Kidney (tissue), 14 donors: ENCODE measurements around the gene LTBR. TPM values are rescaled to one million over a fixed set of nuclear protein-coding genes. Genes with fewer than 3 reads are reported as not detected.
A peak's percentile ranks its signal among the peaks of the same experiment; 100 is the strongest.
"Not testable (repeated sequence)": the region's sequence is repeated elsewhere in the genome, so short reads cannot be mapped to it uniquely, and the experiment has no call there.

Experiments used
- DNase-seq, 5 donors: peaks; one replicate each; pipeline ENCODE4 v3.0.0-alpha.2; 2013 to 2020
- FAIRE-seq: peaks from 2 replicates; lab custom pipeline; 2012; peaks lifted over from hg19 to GRCh38; lab: Jason Lieb, UNC
- H3K27ac ChIP-seq, 2 donors: one replicate each; pipeline ENCODE4 v1.7.0; 2013; ENCODE audit warnings: low read depth in 2 of 2, low read length in 2 of 2, inconsistent platforms in 1 of 2
- H3K27me3 ChIP-seq: one replicate; pipeline ENCODE4 v1.7.1; 2013; ENCODE audit warnings: low read length, inconsistent platforms; ENCODE audit not compliant: control insufficient read depth, insufficient read depth
- H3K36me3 ChIP-seq, 3 donors: one replicate each; pipeline versions ENCODE4 v1.7.0 to v1.7.1; 2013; ENCODE audit warnings: low read length in 3 of 3, control low read depth in 1 of 3, inconsistent platforms in 1 of 3; ENCODE audit not compliant: insufficient read depth in 3 of 3, control insufficient read depth in 2 of 3
- H3K4me1 ChIP-seq, 3 donors: one replicate each; pipeline versions ENCODE4 v1.7.0 to v1.7.1; 2013; ENCODE audit warnings: low read length in 3 of 3, inconsistent platforms in 1 of 3, low read depth in 1 of 3; ENCODE audit not compliant: control insufficient read depth in 2 of 3, insufficient read depth in 2 of 3
- H3K4me3 ChIP-seq, 3 donors: one replicate each; pipeline versions ENCODE4 v1.7.0 to v1.8.1; 2013; ENCODE audit warnings: low read length in 3 of 3, control low read depth in 1 of 3, inconsistent platforms in 1 of 3
- H3K9ac ChIP-seq, 3 donors: one replicate each; pipeline versions ENCODE4 v1.7.0 to v1.7.1; 2013; ENCODE audit warnings: low read length in 3 of 3, control low read depth in 1 of 3, inconsistent platforms in 1 of 3
- H3K9me3 ChIP-seq, 3 donors: one replicate each; pipeline versions ENCODE4 v1.7.0 to v1.7.1; 2013; ENCODE audit warnings: low read length in 3 of 3, control low read depth in 1 of 3, inconsistent platforms in 1 of 3; ENCODE audit not compliant: control insufficient read depth in 2 of 3, insufficient read depth in 1 of 3
- intact Hi-C: fragments of 100-400 bp; cut with DNase I; formaldehyde crosslinking; loops from one replicate; pipeline ENCODE4 v1.11.1; 2022
- polyA plus RNA-seq: library from polyadenylated mRNA; stranded (reverse); fragments of 350-450 nt; fragmentation: Illumina TruSeq; extraction: RNeasy Lipid Tissue Mini Kit (QIAGEN cat#74804); gene quantifications from one replicate; pipeline ENCODE4 v1.2.3, GENCODE V29; 2014; ENCODE audit warnings: low read depth, low replicate concordance; ENCODE audit not compliant: insufficient read depth
- total RNA-seq: library from RNA; stranded (reverse); fragmentation: NEBNext Ultra II Directional; extraction: Animal tissue kit (Norgen Biotek cat#: 25700); gene quantifications from one replicate; pipeline ENCODE4 v1.2.1, GENCODE V29; 2021
- TF ChIP-seq, protein P1 (sequence below): IDR thresholded peaks from 3 replicates; pipeline ENCODE4 v1.5.1; 2012; ENCODE audit warnings: mild to moderate bottlenecking, moderate library complexity, borderline replicate concordance; ENCODE audit not compliant: insufficient read depth; ENCODE audit errors: extremely low read depth
- donor health status: control.
- donor health status: control.
- donor health status: control.
- donor health status: control.
- donor health status: control.
- donor health status: DM: yes; HTN: yes; CAD: no.
- donor health status: Normal renal cell carcinoma (clear cell type).

LTBR gene
- total and polyA plus RNA-seq, 2 donors from 2014 or later = 77.8 to 114 TPM

GRCh38 chr12:6424866-6425265 is 40.9 kb downstream of the LTBR start:
- TF ChIP-seq, protein P1, sequence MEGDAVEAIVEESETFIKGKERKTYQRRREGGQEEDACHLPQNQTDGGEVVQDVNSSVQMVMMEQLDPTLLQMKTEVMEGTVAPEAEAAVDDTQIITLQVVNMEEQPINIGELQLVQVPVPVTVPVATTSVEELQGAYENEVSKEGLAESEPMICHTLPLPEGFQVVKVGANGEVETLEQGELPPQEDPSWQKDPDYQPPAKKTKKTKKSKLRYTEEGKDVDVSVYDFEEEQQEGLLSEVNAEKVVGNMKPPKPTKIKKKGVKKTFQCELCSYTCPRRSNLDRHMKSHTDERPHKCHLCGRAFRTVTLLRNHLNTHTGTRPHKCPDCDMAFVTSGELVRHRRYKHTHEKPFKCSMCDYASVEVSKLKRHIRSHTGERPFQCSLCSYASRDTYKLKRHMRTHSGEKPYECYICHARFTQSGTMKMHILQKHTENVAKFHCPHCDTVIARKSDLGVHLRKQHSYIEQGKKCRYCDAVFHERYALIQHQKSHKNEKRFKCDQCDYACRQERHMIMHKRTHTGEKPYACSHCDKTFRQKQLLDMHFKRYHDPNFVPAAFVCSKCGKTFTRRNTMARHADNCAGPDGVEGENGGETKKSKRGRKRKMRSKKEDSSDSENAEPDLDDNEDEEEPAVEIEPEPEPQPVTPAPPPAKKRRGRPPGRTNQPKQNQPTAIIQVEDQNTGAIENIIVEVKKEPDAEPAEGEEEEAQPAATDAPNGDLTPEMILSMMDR = no peak
- intact Hi-C loops = no loop called here

GRCh38 chr12:6425590-6426531 is 41.9 kb downstream of the LTBR start:
- peak in 3 of 5 donors; percentile 21 to 81 (median 42) for DNase-seq
- Histone ChIP-seq H3K27ac (no peak overlapping the region), H3K4me3 (no peak overlapping the region), H3K27me3 (no peaks in the 10 kb centered on the region), H3K4me1 (peaks cover 4 to 12% (median 7%) of the 10 kb centered on the region in 3 donors), H3K9me3 (no peaks in the 10 kb centered on the region), H3K36me3 (no peaks in the 10 kb centered on the region), H3K9ac (no peak overlapping the region)
- no peak for FAIRE-seq
- TF ChIP-seq, protein P1 = no peak
- intact Hi-C loops = no loop called here

More at GRCh38 chr12:6424866-6425265, 40.9 kb downstream of the LTBR start:
- H3K27ac ChIP-seq = no peak overlapping the region
- H3K4me1 ChIP-seq = peaks cover 0 to 4% (median 4%) of the 10 kb centered on the region in 3 donors
- DNase-seq = no peak
- H3K4me3 ChIP-seq = no peak overlapping the region
- no peaks in the 10 kb centered on the region for H3K36me3 ChIP-seq
- no peaks in the 10 kb centered on the region for H3K27me3 ChIP-seq
- no peaks in the 10 kb centered on the region for H3K9me3 ChIP-seq
- no peak overlapping the region for H3K9ac ChIP-seq
- no peak for FAIRE-seq

DNA sequence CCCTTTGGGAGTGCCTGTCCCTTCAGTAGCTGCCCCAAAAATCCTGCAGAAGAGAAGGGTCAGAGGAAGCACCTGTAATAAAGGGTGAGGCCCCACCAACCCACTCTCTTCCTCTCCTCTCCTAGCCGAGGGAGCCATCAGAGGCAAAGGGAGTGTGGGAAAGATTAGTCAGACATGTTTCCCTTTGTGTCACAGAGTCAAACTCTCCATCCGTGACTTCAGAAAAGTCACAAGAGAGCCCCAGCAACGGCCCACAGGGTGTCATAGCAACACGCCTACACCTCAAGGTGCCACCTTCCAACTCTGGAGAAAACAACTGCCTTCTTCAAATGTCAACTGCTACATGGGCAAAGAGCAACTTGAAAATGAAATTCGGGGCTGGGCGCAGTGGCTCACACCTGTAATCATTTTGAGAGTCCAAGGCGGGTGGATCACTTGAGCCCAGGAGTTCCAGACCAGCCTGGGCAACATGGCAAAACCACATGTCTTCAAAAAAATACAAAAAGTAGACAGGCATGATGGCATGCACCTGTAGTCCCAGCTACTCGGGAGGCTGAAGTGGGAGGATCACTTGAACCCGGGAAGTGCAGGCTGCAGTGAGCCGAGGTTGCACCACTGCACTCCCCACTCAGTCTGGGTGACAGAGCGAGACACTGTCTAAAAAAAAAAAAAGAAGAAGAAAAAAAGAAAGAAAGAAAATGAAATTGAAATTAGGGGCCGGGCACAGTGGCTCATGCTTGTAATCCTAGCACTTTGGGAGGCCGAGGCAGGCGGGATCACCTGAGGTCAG is 43.1 kb downstream of the LTBR start:
- intact Hi-C loops = no loop called here
- Histone ChIP-seq H3K36me3 (no peaks in the 10 kb centered on the region), H3K4me1 (peaks cover 4 to 16% (median 7%) of the 10 kb centered on the region in 3 donors), H3K27me3 (no peaks in the 10 kb centered on the region), H3K27ac (no peak overlapping the region), H3K4me3 (no peak overlapping the region), H3K9me3 (no peaks in the 10 kb centered on the region), H3K9ac (no peak overlapping the region)
- DNase-seq = peak in 3 of 5 donors; percentile 27 to 80 (median 50)
- TF ChIP-seq, protein P1 = no peak
- FAIRE-seq = no peak

DNA sequence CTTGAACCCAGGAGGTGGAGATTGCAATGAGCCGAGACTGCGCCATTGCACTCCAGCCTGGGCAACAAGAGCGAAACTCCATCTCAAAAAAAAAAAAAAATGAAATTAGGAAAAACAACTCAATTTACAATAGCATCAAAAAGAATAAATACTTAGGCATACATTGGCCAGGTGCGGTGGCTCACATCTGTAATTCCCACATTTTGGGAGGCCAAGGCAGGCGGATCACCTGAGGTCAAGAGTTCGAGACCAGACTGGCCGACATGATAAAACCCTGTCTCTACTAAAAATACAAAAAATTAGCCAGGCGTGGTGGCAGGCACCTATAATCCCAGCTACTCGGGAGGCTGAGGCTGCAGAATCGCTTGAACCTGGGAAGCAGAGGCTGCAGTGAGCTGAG is 43.8 kb downstream of the LTBR start:
- H3K27ac ChIP-seq, intact Hi-C loops: not testable (repeated sequence)
- peak in 1 of 5 donors; percentile 16 for DNase-seq

More for the DNA sequence above, 43.8 kb downstream of the LTBR start:
- not testable (repeated sequence) for H3K9ac ChIP-seq, H3K4me3 ChIP-seq, H3K36me3 ChIP-seq, H3K27me3 ChIP-seq, H3K9me3 ChIP-seq, FAIRE-seq
- peaks cover 4 to 16% (median 7%) of the 10 kb centered on the region in 3 donors for H3K4me1 ChIP-seq
